Stomach (tissue), 4 donors: ENCODE results near the gene FRZB.

Experiments used
- EP300 ChIP-seq: sonication (generic); formaldehyde crosslinking; IDR thresholded peaks from one replicate; pipeline ENCODE4 v1.6.1; 2017; ENCODE audit warnings: antibody characterized with exemption
- POLR2A ChIP-seq, 4 donors: fragments of 450-650 bp; IDR thresholded peaks; one replicate each; pipeline ENCODE4 v1.6.1; 2016; ENCODE audit warnings: antibody characterized with exemption in 4 of 4, control low read depth in 2 of 4, mild to moderate bottlenecking in 1 of 4, moderate library complexity in 1 of 4
- POLR2AphosphoS5 ChIP-seq, 3 donors: sonication (generic); formaldehyde crosslinking; IDR thresholded peaks; one replicate each; pipeline ENCODE4 v1.6.1; 2016; ENCODE audit warnings: antibody characterized with exemption in 3 of 3
- TF ChIP-seq, protein P1 (sequence below), 7 experiments: fragments of 450-650 bp in 4 of 7; fragments of 200-600 bp in 3 of 7; sonication (generic) in 3 of 7; IDR thresholded peaks; one replicate each; pipeline ENCODE4 v1.5.1; 2016 to 2019; ENCODE audit warnings: antibody characterized with exemption in 7 of 7, control low read depth in 2 of 7, mild to moderate bottlenecking in 1 of 7

DNA sequence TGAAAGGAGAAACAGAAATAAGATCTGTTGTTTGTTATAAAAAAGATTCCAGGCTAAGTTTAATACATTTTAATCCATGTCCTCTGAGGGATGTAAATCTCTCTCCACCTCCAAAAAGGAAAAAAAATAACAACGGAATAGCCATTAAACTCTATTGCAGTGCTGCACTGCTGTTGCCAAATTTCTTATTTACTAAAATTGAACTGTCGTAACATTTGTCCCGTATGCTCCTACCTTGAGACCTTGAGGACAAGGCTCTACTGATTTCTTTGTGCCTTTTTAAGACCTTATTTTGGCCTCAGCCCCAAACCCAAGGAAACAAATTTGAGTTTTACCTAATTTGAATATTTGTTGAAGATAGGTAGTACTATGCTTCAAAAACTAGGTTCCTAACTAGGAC is 56.4 kb downstream of the FRZB start:
- TF ChIP-seq, protein P1, sequence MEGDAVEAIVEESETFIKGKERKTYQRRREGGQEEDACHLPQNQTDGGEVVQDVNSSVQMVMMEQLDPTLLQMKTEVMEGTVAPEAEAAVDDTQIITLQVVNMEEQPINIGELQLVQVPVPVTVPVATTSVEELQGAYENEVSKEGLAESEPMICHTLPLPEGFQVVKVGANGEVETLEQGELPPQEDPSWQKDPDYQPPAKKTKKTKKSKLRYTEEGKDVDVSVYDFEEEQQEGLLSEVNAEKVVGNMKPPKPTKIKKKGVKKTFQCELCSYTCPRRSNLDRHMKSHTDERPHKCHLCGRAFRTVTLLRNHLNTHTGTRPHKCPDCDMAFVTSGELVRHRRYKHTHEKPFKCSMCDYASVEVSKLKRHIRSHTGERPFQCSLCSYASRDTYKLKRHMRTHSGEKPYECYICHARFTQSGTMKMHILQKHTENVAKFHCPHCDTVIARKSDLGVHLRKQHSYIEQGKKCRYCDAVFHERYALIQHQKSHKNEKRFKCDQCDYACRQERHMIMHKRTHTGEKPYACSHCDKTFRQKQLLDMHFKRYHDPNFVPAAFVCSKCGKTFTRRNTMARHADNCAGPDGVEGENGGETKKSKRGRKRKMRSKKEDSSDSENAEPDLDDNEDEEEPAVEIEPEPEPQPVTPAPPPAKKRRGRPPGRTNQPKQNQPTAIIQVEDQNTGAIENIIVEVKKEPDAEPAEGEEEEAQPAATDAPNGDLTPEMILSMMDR (IDR thresholded peaks at IDR 0.05) = no peak
- TF ChIP-seq POLR2AphosphoS5 (IDR thresholded peaks at IDR 0.05) (no peak), POLR2A (IDR thresholded peaks at IDR 0.05) (no peak), EP300 (no peak)
